Smooth muscle cell (in vitro differentiated cells): ENCODE results near the gene LNX2. TPM values are rescaled to one million over a fixed set of nuclear protein-coding genes. Genes with fewer than 3 reads are reported as not detected.
A peak's percentile ranks its signal among the peaks of the same experiment; 100 is the strongest.

Experiments used
- DNase-seq: peaks from one replicate; lab custom pipeline; 2025; ENCODE audit not compliant: unreplicated experiment; lab: John Stamatoyannopoulos, UW
- H2AFZ ChIP-seq: fragments of 200-600 bp; sonication (generic); 2 replicates; pipeline ENCODE4 v1.6.0; 2016; ENCODE audit warnings: antibody characterized with exemption, low read depth, mild to moderate bottlenecking
- H3F3A ChIP-seq: fragments of 200-600 bp; sonication (generic); 2 replicates; pipeline ENCODE4 v1.6.0; 2017; ENCODE audit warnings: antibody characterized with exemption, low read depth
- H3K27ac ChIP-seq: fragments of 200-600 bp; sonication (generic); 2 replicates; pipeline ENCODE4 v1.5.1; 2016; ENCODE audit warnings: low read depth, mild to moderate bottlenecking
- H3K27me3 ChIP-seq: fragments of 200-600 bp; sonication (generic); 2 replicates; pipeline ENCODE4 v1.6.1; 2016; ENCODE audit warnings: low read depth, mild to moderate bottlenecking
- H3K36me3 ChIP-seq: fragments of 200-600 bp; sonication (generic); 2 replicates; pipeline ENCODE4 v1.5.1; 2016; ENCODE audit warnings: low read depth
- H3K4me1 ChIP-seq: fragments of 200-600 bp; sonication (generic); 2 replicates; pipeline ENCODE4 v1.5.1; 2016; ENCODE audit warnings: low read depth
- H3K4me2 ChIP-seq: fragments of 200-600 bp; sonication (generic); 2 replicates; pipeline ENCODE4 v1.6.0; 2016; ENCODE audit warnings: mild to moderate bottlenecking
- H3K4me3 ChIP-seq: fragments of 200-600 bp; sonication (generic); 2 replicates; pipeline ENCODE4 v1.5.1; 2016; ENCODE audit warnings: mild to moderate bottlenecking
- H3K79me2 ChIP-seq: fragments of 200-600 bp; sonication (generic); 2 replicates; pipeline ENCODE4 v1.6.0; 2016; ENCODE audit warnings: low read depth, mild to moderate bottlenecking
- H3K9ac ChIP-seq: fragments of 200-600 bp; sonication (generic); 2 replicates; pipeline ENCODE4 v1.6.0; 2016; ENCODE audit warnings: low read depth
- H3K9me3 ChIP-seq: fragments of 200-600 bp; sonication (generic); replicated peaks from 2 replicates; pipeline ENCODE4 v1.5.1; 2016; ENCODE audit warnings: low read depth
- H4K20me1 ChIP-seq: fragments of 200-600 bp; sonication (generic); 2 replicates; pipeline ENCODE4 v1.6.0; 2016; ENCODE audit warnings: low read depth
- WGBS: methylation state at CpG from one replicate; pipeline ENCODE4 v1.1.7; 2016; ENCODE audit warnings: low lambda C conversion rate; 5-methylcytosine and 5-hydroxymethylcytosine counted together
- polyA plus RNA-seq: library from polyadenylated mRNA; unstranded; fragments of >200 nt; fragmentation: Nextera tagmentation; extraction: Ambion mirVana; gene quantifications from 2 replicates; pipeline ENCODE4 v1.2.1, GENCODE V29; 2016
- total RNA-seq: library from RNA; depleted of rRNA; stranded (reverse); fragments of >200 nt; gene quantifications from 2 replicates; pipeline ENCODE4 v1.2.3, GENCODE V29; 2014
- TF ChIP-seq, protein P1 (sequence below): fragments of 200-600 bp; sonication (generic); IDR thresholded peaks from 2 replicates; pipeline ENCODE4 v1.5.1; 2017; ENCODE audit warnings: borderline replicate concordance, mild to moderate bottlenecking, antibody characterized with exemption; ENCODE audit not compliant: insufficient read depth, poor library complexity, severe bottlenecking

LNX2 gene
- total and polyA plus RNA-seq, 2 experiments from 2014 or later: 5.5 to 7.3 TPM

DNA sequence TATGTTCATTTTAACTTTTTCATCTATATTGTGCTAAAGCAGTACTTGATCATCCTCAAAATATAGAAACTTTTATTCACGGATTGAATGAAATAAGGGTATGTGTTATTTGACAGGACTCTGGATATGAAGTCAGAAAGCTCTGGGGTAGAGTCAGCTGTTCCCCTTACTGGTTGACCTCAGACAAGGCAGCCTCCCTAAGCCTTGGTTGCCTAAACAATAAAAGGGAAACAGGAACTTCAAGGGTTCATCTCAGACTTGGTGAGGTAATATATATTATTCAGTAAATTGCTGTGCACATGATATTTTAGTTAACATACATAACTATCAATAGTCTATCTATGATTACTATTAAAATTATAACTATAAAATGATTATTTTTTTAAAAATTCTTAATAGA lies 14.9 kb upstream of the LNX2 start:
- Histone ChIP-seq H3K79me2 (peaks cover 42% of the 10 kb centered on the region), H3K27me3 (no peaks in the 10 kb centered on the region), H3K4me1 (peaks cover 10% of the 10 kb centered on the region), H3K4me3 (no peak overlapping the region), H3K4me2 (no peak overlapping the region), H3K36me3 (no peaks in the 10 kb centered on the region), H3K9ac (no peak overlapping the region), H2AFZ (no peak overlapping the region), H3K27ac (no peak overlapping the region), H3K9me3 (no peaks in the 10 kb centered on the region), H4K20me1 (peaks cover 66% of the 10 kb centered on the region), H3F3A (no peaks in the 10 kb centered on the region)
- no peak for DNase-seq
- TF ChIP-seq, protein P1, sequence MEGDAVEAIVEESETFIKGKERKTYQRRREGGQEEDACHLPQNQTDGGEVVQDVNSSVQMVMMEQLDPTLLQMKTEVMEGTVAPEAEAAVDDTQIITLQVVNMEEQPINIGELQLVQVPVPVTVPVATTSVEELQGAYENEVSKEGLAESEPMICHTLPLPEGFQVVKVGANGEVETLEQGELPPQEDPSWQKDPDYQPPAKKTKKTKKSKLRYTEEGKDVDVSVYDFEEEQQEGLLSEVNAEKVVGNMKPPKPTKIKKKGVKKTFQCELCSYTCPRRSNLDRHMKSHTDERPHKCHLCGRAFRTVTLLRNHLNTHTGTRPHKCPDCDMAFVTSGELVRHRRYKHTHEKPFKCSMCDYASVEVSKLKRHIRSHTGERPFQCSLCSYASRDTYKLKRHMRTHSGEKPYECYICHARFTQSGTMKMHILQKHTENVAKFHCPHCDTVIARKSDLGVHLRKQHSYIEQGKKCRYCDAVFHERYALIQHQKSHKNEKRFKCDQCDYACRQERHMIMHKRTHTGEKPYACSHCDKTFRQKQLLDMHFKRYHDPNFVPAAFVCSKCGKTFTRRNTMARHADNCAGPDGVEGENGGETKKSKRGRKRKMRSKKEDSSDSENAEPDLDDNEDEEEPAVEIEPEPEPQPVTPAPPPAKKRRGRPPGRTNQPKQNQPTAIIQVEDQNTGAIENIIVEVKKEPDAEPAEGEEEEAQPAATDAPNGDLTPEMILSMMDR: no peak
- 98% methylated on average over 1 of the region's 1 CpG for WGBS

- Histone ChIP-seq H3K36me3 (no peaks in the 10 kb centered on the region), H4K20me1 (peaks cover 62% of the 10 kb centered on the region), H3K9ac (no peak overlapping the region), H3K79me2 (peaks cover 40% of the 10 kb centered on the region), H3K27ac (no peak overlapping the region), H3K4me2 (no peak overlapping the region), H3K4me3 (no peak overlapping the region), H2AFZ (no peak overlapping the region), H3K4me1 (peaks cover 10% of the 10 kb centered on the region), H3K9me3 (no peaks in the 10 kb centered on the region), H3K27me3 (no peaks in the 10 kb centered on the region), H3F3A (no peaks in the 10 kb centered on the region)
- TF ChIP-seq, protein P1: no peak
- 89% methylated on average over 3 of the region's 3 CpGs for WGBS
- no peak for DNase-seq
These were observed 14.5 kb upstream of the LNX2 start for GRCh38 chr13:27634791-27635190.

DNA sequence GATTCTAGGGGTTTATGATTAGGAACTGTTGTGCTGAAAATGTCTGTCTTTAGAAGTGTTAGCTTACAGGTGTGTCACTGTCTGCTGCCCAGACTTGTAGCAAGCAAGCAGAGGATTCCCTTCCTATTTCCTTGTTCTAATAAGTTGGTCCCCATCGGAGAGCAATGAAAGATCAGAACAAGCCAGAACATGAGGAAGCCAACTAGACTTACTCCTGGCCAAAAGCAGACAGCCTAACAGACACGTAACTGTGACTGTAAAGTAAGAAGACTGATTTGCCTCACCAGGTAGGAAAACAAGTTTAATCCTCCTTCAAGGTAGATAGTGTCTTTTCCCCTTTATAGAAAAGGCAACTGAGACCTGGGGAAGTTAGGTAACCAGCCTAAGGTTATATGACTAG lies 13.9 kb upstream of the LNX2 start:
- H3K27me3 ChIP-seq: no peaks in the 10 kb centered on the region
- H3K9me3 ChIP-seq: no peaks in the 10 kb centered on the region
- H3K4me2 ChIP-seq: no peak overlapping the region
- peaks cover 61% of the 10 kb centered on the region for H4K20me1 ChIP-seq
- H2AFZ ChIP-seq: no peak overlapping the region
- H3K4me3 ChIP-seq: no peak overlapping the region
- no peak for DNase-seq
- H3F3A ChIP-seq: no peaks in the 10 kb centered on the region
- peaks cover 10% of the 10 kb centered on the region for H3K4me1 ChIP-seq
- H3K9ac ChIP-seq: no peak overlapping the region
- peaks cover 38% of the 10 kb centered on the region for H3K79me2 ChIP-seq
- TF ChIP-seq, protein P1: no peak
- H3K27ac ChIP-seq: peak overlapping the region; percentile 41
- 84% methylated on average over 2 of the region's 2 CpGs for WGBS
- no peaks in the 10 kb centered on the region for H3K36me3 ChIP-seq

- WGBS: 95% methylated on average over 1 of the region's 1 CpG
These were observed 12.3 kb upstream of the LNX2 start for GRCh38 chr13:27632648-27633047.

More at GRCh38 chr13:27632648-27633047, 12.3 kb upstream of the LNX2 start:
- no peak overlapping the region for H3K27ac ChIP-seq
- TF ChIP-seq, protein P1: no peak
- H4K20me1 ChIP-seq: peaks cover 61% of the 10 kb centered on the region
- H3K9ac ChIP-seq: no peak overlapping the region
- no peaks in the 10 kb centered on the region for H3K27me3 ChIP-seq
- no peak overlapping the region for H3K4me2 ChIP-seq
- no peak overlapping the region for H2AFZ ChIP-seq
- H3F3A ChIP-seq: no peaks in the 10 kb centered on the region
- no peaks in the 10 kb centered on the region for H3K36me3 ChIP-seq
- no peak for DNase-seq
- no peaks in the 10 kb centered on the region for H3K4me1 ChIP-seq
- H3K79me2 ChIP-seq: peaks cover 40% of the 10 kb centered on the region
- H3K4me3 ChIP-seq: no peak overlapping the region
- no peaks in the 10 kb centered on the region for H3K9me3 ChIP-seq
